ENCODE measurements around the gene MTHFSD.

Gene MTHFSD

DNA sequence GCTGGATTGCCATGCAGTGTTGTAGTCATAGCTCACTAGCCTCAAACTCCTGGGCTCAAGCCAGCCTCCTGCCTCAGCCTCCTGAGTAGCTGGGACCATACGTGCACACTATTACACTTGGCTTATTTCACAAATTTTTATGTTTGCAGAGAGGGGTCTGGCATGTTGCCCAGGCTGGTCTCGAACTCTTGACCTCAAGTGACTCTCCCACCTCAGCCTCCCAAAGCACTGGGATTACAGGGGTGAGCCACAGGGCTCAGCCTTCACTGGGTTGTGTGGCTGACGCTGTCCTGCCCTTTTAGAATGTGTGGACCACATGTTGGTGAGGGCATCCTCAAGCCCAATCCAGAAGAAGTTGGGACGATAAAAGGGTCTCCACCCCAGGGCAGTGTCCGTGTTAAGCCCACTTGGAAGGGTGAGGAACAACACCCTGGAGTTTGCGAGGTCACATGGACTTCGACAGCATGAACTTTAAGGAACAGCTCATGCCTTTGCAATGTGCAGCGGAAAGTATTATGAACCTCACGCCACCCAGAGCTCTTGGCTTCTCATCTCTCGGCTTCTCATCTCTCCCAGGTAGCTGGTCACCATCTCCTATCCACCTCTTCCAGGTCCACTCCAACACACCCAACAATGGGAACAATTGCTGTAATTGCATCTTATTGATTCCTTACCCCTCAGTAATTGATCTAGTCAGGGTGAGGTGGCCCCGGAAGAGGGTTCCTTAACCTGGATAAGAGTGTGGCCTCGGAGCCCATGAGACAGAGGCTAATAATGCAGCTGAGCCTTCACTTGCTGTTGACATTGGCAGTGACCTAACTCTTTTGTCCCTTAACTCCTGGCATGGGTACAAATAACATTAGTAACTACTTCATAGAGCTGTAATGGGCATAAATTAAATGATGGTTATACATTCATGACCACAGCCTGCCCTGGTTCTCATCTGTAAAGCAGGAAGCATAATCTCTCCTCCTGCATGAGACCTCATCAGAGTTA is 30.0 kb upstream of the MTHFSD start:
- DNase-seq (ENCODE audit: extremely low spot score, insufficient read length, low read depth) (no peak), FAIRE-seq (no peak)

DNA sequence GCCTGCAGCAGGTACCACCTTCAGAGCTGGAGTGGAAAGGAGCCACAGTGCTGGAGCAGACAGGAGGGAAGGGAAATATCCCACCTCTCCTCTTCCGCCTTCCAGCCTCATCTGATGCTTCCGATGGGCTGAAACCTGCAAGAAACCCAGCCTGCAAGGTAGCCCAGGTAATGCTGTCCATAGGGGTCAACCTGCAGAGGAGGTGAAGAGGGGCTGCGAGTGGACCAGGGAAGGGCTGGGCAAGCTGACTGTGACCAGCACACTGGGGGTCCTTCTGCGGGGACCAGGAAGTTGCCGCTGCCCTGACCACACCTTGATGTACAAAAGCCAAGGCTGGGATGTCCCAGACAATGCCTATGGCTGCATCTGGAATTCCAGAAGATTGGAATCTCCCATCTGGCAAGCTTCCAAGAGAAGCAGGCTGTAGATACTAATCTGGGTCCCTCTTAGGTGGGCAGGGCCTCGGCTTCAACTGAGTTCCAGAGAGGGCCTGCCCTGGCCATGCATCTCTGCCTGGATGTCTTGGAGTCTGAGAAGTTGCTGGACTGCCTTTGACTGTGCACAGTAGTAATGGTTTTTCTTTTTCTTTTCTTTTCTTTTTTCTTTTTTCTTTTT is 29.1 kb upstream of the MTHFSD start:
- DNase-seq (ENCODE audit: extremely low spot score, insufficient read length, low read depth) (no peak), FAIRE-seq (no peak)

DNA sequence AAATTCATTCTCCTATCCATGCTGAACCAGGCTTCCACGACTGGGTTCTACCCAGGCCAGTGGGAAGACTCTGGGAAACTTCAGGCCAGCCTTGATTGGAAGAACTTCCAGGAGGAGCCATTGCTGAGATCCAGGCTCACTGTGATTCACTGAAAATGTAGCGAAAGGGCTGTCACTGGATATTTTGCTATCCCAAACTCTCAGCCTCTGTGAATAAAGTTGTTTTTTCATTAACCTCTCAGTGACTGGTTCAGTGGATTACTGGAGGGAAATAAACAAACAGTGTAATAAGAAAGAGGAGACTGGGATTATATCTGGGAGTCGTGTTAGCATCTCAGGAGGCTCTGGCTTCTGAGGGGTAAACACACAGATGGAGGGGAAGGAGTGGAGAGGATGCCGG is 26.4 kb upstream of the MTHFSD start:
- no peak for FAIRE-seq
- DNase-seq (ENCODE audit: extremely low spot score, insufficient read length, low read depth): no peak

DNA sequence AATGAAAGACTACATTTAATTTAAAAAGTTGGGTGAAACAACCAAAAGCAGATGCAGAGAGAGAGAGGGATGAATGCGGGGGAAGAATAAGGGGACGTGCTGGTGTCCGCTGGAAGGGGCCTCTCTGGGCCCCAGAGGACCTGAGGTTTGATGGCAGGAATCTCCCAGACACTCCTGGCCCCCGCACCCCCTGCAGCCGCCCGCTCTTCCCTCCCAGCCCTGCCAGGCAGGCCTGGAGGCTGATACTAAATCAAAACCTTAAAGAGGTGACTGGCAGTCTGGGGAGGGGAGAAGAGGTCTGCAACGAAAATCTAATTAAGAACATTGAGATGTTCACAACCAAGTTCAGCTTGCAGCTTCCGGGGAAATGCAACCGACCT is 25.7 kb upstream of the MTHFSD start:
- FAIRE-seq: no peak

DNA sequence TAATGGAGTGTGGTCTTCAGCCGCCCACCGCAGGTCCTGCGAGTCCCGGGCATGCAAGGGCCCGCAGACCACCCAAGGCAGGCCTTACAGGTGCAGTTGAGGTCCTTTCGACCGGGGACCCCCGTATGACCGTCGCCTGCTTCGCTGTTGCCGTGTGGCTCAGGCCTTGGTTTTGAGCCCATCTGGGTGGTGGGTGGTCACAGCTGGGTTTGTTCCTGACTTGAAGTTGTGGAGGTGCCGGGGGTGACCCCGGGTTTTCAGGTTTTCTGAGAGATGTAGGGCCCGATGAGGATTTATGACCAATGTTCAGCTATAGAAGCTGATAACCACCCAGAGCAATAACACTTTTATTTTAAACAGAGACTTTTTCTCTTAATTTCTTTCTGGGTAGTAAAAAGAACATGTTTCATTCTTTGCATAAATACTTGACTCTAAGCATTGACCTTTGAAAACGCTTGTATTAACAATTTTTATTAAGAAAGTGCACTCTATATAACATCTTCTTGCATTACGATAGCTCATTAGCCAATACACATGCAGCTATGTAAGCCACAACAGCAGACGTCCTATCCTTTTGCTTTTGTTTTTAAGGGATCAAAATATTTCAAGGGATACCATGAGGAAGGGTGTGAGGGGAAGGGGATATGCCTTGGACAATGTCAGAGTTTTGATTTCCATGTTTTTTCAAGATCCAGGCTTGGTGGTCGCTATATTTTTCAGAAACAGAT is 25.2 kb upstream of the MTHFSD start:
- FAIRE-seq: no peak
- DNase-seq (ENCODE audit: extremely low spot score, insufficient read length, low read depth): no peak

More for the DNA sequence above, 25.7 kb upstream of the MTHFSD start:
- no peak for DNase-seq (ENCODE audit: extremely low spot score, insufficient read length, low read depth)

DNA sequence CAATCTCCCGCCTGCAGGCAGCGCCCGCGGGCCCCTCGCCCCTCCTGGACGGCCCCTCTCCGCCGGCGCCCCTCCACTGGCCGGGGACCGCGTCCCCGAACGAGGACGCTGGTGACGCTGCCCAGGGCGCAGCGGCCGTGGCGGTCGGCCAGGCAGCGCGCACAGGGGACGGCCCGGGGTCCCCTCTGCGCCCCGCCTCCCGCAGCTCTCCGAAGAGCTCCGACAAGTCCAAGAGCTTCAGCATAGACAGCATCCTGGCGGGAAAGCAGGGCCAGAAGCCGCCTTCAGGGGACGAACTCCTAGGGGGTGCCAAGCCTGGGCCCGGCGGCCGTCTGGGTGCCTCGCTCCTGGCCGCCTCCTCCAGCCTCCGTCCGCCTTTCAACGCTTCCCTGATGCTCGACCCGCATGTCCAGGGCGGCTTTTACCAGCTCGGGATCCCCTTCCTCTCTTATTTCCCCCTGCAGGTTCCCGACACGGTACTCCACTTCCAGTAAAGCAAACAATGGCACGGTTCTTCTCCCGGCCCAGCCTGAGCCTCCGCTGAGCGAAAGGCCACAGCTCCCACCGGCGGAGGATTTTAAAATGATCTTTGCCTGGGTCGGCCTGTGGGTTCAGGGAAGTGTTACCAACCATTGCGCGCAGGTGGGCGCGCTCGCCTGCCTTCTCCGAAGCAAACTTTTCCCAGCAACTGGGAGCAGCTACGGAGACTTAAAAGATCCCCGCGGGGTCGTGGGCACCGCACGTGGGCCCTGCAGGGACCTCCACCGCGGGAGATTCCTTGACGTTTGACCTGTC is 24.4 kb upstream of the MTHFSD start:
- DNase-seq (ENCODE audit: extremely low spot score, insufficient read length, low read depth) (no peak), FAIRE-seq (no peak)

DNA sequence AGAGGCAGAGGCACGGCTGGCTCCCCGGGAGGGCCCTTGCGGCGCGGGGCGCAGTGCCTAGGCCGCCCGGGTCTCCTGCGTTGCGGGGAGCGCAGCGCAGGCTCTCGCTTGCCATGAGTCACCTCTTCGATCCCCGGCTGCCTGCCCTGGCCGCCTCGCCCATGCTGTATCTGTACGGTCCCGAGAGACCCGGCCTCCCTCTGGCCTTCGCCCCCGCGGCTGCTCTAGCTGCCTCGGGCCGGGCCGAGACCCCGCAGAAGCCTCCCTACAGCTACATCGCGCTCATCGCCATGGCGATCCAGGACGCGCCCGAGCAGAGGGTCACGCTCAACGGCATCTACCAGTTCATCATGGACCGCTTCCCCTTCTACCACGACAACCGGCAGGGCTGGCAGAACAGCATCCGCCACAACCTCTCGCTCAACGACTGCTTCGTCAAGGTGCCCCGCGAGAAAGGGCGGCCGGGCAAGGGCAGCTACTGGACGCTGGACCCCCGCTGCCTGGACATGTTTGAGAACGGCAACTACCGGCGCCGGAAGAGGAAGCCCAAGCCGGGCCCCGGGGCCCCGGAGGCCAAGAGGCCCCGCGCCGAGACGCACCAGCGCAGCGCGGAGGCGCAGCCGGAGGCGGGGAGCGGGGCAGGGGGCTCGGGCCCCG is 23.7 kb upstream of the MTHFSD start:
- FAIRE-seq: no peak
- DNase-seq (ENCODE audit: extremely low spot score, insufficient read length, low read depth): no peak

DNA sequence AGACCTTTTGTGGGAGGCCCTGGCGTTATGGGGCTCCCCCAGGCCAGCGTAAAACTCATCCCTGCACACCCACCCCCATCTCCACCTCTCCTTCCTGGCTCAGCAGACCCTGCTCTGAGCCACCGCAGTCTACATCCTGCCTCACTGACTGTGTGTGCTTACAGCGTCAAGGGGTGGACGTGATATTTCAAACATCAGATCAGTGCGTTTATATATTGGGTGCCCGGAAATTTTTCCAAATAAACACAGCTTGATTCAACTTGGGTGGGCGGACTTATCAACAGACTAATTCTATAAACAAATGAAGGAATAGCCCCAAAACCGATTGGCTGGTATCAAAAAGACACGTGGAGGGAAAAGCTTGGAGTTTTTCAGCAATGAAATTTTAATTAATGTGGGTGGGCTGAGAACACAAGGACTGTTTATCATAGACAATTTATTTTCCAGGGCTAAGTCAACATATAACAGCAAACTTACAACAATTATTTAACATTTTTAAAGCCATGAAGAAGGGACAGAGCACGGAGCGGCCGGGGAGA is 23.1 kb upstream of the MTHFSD start, which contains the start of gene FOXL1:
TSS of gene FOXL1 (plus strand) at position 489 of the 539 bp plus-strand sequence. CDS start 175 bp downstream, outside the sequence.
- FAIRE-seq: no peak

DNA sequence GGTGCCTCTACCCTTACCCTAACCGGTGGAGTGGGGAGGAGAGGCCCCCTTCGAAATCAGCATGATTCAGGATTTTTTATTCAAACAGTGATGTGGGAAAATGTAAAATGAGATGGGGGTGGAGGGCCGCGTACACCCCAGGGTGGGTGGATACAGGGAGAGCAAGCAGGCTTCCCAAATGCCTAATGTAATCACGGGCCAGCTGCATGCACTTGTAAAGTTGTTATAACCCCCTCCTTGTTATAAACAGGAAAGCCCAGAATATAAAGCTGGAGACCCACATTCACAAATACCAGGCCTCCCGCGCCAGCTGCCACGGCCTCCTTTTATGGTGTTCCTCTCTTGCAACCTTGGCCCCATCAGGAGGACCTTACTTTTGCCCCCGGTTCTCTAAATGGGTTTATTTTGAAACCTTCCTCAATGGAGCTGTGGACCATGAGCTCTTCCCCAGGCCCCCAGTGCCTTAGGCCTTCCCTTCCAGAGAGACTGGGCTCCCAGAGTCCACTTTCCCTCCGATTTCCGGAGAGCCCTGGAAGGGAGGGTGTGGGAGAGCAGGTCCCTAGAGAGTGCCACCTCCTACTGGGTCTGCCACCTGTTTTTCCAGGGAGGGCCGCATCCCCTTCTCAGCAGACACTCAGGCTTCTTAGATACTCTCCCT is 22.4 kb upstream of the MTHFSD start:
- FAIRE-seq (no peak), DNase-seq (ENCODE audit: extremely low spot score, insufficient read length, low read depth) (no peak)

More for the DNA sequence above, 23.1 kb upstream of the MTHFSD start, which contains the start of gene FOXL1:
- no peak for DNase-seq (ENCODE audit: extremely low spot score, insufficient read length, low read depth)

DNA sequence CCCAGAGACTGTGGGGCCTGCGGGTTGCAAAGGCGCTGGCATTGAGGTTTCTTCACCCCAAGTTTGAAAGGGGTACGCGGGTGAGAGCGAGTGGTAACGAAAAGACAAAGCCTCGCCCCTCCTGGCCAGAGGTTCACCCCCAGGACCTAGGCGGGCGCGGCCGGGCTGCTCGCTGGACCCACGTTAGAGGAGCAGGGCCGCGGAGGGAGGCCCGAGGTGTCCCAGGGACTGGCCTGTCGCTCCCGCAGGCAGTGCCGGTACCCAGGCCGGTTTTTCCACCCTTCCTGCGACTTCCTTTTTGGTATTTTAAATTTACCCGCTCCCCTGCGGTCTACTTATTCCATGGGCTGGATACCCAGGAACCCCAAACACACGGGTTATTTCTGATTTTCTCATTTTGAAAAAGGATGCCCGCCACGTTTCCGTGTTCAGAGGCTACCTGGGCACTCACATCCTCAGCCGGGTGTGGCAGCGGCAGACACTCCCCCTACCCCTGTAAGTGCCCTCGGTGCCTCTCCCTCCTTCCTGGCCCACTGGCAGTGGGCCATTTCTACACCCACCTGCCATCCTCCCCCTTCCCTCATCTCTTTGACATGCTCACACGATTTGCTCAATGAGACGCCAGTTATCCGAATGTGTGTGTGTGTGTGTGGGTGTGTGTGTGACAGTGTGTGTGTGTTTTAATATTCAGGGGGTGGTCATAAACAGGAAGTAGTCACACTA is 21.7 kb upstream of the MTHFSD start:
- no peak for DNase-seq (ENCODE audit: extremely low spot score, insufficient read length, low read depth)
- FAIRE-seq: no peak

DNA sequence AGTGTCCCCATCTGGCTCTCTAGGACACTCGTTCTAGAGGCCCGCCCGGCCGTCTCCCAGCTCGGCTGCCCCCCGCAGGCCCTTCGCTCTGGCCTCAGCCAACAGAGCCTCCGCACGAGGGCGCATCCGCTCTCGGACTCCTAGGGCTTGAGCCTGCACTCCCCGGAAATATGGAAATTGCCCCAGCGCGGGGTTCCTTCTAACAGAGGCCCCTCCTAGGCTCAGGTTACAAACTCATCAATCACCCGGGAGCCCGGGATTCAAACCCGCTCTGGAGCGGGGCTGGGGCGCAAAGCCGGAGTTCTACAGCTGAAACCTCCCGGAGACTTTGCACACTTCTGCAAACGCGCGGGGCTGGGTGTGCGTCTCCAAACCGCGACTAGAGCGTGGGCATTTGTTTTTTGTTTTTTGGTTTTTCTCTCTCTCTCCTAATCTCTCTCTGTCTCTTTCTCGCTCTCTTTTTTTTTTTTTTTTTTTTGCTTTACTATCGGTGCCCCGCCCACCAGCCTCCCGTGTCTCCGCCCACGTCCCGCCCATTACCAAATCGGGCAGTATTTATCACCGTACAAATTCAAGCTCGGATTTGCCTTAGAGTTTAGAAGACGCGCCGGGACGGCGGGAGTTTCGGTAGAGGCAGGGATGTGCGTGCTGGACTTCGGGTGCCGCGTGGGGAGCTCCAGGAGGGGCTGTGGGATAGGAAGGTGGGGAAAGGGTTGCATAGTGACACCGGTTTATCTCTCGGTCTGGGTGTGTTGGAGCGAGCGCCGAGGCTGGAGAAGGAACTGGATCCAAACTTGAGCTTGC is 20.9 kb upstream of the MTHFSD start:
- DNase-seq (ENCODE audit: extremely low spot score, insufficient read length, low read depth): no peak
- no peak for FAIRE-seq

DNA sequence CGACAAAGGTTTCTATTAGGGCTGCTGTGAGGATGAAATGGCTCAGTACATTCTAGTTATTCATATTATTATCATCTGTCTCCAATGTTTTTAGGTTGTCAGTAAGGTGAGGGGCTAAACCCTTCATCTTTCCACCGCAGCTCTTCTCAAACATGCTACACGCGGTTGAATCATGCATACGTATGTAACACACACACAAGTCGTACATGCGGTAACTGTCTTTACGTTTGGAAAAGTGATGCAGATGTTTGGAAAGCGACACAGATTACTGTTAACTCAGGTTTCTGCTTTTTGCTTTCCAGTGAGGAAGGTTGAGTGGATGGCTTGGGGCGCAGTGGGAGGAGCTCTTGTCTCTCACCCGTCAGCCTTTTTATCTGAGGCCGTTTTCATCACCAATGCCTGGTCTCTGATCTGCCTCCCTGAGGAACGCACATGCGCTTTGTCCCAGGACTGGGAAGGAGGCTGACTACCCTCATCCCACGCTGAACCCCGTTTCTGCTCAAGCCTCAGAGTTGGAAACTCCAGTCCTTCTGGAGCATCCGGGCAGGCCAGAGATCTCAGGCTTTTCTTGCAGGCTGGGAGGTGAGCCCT is 20.2 kb upstream of the MTHFSD start:
- FAIRE-seq: no peak
- no peak for DNase-seq (ENCODE audit: extremely low spot score, insufficient read length, low read depth)

DNA sequence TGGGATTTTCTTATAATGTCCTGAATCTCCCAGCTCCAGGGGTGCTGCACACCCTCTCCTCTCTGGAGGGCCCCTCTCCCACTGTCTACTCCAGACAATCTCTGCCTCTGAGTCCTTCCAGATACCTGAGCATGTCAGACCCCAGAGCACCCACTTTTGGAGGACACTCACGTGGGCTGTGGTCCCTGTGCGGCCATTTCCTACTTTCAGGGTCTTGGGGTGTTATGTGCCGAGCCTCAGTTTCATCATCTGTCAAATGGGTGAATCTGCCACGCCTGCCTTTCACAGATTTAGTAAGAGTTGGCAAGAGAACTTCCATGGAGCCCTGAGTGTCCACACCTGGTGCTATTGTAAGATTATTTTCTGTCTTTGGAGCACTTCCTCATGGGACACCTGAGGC is 19.6 kb upstream of the MTHFSD start:
- DNase-seq (ENCODE audit: extremely low spot score, insufficient read length, low read depth): no peak
- FAIRE-seq: no peak

DNA sequence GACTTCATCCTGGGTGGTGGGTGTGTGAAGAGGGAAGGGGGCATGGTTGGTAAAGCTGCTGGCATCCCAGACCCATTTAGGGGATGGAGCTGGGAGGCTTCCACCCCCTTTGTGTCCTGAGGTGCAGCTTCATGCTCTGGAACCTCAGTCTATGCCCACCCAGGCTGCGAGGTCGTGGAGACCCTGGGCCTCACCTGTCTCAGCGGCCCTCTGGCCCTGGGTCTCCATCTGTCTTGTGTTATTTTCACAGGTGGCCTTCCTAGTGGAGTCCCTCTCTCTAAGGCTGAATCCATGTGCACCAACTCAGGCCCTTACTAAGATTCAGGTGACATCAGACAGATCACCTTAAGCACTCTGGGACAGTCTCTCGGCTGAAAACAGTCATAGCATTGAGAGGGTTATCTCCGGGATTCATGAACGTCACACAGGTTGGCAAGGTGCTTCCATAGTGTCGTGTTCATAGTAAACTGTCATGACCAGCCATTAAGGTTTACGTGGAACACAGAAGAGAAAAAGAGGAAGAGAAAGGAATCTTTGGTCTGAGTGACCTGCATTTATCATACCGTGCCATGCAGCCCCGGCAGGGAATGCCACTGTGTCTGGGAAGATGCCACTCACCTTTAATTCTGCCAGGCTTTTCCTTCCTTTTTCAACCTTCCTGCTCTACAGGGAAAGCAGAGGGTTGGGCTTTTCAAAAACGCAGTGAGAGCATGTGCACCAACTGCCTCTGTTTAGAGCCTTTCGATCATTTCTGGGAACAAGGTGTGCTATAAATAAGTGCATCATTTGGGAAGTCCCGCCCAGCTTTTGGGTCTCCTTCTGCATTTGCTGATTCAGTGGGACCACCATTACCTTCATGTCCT is 18.8 kb upstream of the MTHFSD start:
- no peak for FAIRE-seq
- no peak for DNase-seq (ENCODE audit: extremely low spot score, insufficient read length, low read depth)

DNA sequence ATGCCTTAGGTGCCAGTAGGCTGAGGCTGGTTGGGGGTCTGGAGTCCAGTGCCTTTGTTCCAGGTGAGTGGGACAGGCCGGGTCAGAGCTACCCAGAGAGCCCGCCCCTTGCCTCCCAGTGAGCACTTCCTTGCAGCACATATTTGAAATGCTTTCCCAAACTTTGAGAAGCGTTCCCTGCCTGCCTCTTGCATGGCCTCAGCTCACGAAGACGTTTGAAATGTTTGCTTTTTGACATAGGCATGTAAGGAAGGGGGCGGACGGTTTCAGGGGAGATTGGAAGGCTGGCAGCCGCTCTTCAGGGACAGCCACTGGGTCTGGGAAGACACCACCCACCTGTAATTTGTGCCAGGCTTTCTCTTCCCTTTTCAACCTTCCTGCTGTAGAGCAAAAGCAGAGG is 18.2 kb upstream of the MTHFSD start:
- no peak for FAIRE-seq

DNA sequence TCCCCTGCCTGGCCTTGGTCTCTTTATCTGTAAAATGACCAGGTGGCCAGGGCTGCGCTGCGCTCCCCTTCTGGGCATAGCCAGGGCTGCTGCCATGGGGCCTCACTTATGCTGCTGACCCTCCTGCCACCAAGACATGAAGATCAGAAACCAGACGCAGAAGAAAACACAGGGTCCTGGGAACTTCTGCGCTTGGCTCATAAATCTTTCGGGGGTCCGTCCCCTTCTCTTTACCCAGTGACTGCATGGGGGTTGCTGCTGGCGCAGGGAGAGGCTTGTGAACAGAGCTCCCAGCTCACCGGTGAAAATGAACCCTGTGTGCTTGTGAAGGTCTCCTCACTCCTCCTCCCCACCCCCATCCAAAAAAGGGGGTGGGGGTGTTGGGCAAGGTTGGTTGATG is 17.6 kb upstream of the MTHFSD start:
- FAIRE-seq: no peak

More for the DNA sequence above, 18.2 kb upstream of the MTHFSD start:
- DNase-seq (ENCODE audit: extremely low spot score, insufficient read length, low read depth): no peak

More for the DNA sequence above, 17.6 kb upstream of the MTHFSD start:
- no peak for DNase-seq (ENCODE audit: extremely low spot score, insufficient read length, low read depth)

Data from GM18507 (cell line).